ENCODE measurements around the gene NTN5. TPM values are rescaled to one million over a fixed set of nuclear protein-coding genes. Genes with fewer than 3 reads are reported as not detected.

Gene NTN5
- total RNA-seq, 1 donor from 2014 or later = 0.11 TPM

DNA sequence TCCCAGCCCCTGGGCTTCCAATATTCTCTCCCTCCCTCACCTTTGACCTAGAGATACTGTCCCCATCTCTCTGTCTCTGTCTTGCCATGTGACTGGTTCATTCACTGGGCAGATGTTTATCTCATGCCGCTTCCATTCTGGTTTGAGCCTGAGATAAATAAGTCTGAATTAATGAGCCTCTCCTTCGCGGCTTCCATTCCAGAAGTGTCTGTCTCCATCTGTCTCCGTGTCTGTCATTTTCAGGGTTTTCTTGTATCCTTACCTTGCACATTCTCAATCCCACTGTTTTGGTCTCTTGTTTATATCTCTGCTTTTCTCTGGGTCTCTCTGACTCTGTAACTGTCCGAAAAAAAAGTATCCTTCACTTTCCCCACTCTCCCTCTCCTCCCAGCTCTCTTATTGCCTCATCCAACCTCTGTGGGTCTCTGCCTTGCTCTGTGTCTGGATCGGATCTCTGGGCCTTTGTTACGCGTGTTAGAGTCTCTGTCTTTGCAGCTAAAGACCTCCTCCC is 49.2 kb downstream of the NTN5 start:
- intact Hi-C loops (cut with micrococcal nuclease) = no loop called here
- Histone ChIP-seq H3K9me3 (replicated peaks) (no peaks in the 10 kb centered on the region), H3K4me3 (peak overlapping the region; percentile 67), H3K27ac (replicated peaks) (peak overlapping the region; percentile 83), H3K36me3 (peaks cover 16% of the 10 kb centered on the region), H3K27me3 (ENCODE audit: low read depth) (no peaks in the 10 kb centered on the region), H3K4me1 (peaks cover 54% of the 10 kb centered on the region)
- TF ChIP-seq, protein P1, sequence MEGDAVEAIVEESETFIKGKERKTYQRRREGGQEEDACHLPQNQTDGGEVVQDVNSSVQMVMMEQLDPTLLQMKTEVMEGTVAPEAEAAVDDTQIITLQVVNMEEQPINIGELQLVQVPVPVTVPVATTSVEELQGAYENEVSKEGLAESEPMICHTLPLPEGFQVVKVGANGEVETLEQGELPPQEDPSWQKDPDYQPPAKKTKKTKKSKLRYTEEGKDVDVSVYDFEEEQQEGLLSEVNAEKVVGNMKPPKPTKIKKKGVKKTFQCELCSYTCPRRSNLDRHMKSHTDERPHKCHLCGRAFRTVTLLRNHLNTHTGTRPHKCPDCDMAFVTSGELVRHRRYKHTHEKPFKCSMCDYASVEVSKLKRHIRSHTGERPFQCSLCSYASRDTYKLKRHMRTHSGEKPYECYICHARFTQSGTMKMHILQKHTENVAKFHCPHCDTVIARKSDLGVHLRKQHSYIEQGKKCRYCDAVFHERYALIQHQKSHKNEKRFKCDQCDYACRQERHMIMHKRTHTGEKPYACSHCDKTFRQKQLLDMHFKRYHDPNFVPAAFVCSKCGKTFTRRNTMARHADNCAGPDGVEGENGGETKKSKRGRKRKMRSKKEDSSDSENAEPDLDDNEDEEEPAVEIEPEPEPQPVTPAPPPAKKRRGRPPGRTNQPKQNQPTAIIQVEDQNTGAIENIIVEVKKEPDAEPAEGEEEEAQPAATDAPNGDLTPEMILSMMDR (IDR thresholded peaks at IDR 0.05; ENCODE audit: borderline replicate concordance) = no peak
- DNase-seq = no peak

DNA sequence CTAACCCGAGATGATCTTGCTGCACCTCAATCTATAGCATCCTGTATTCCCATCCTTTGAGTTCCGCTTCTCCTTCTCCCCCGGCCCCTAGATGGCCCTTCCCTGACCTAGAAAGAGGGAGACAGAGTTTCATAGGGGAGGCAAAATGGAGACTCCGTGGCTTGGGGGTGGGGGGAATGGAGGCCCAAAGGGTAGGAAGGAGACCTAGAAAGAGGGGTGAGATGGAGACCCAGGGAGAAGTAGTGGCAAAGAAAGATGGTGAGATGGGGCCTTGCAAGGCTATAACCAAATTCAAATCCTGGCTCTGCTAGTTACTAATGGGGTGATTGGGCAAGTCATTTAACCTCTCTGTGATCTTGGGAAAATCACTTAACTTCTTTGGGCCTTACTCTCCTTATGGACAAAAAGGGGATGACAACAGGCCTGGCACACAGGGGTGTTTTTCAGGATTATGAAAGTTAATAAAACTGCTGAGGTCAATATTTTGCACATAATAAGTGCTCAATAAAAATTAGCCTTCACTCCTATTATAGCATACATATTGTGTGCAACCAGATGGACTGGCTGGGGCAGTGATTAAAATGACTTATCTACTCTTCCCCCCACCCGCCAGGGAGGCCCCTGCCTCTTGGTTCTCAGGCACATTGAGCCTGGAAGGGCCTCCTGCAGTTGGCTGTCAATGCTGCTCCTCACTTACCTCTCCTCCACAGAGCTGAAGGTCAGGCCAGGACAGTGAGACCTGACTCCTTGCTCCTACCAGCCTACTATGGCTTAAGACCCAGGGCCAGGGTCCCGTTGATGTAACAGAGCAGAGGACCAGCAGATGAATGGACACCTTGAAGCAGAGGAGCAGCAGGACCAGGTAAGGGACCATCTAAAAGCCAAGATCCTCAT is 52.9 kb downstream of the NTN5 start:
- Histone ChIP-seq H3K36me3 (peaks cover 39% of the 10 kb centered on the region), H3K4me1 (peaks cover 81% of the 10 kb centered on the region), H3K9me3 (replicated peaks) (no peaks in the 10 kb centered on the region), H3K4me3 (peak overlapping the region; percentile 79), H3K27me3 (ENCODE audit: low read depth) (no peaks in the 10 kb centered on the region), H3K27ac (replicated peaks) (peak overlapping the region; percentile 88)
- no peak for DNase-seq
- TF ChIP-seq, protein P1 (IDR thresholded peaks at IDR 0.05; ENCODE audit: borderline replicate concordance) = no peak
- intact Hi-C loops (cut with micrococcal nuclease) = no loop called here

DNA sequence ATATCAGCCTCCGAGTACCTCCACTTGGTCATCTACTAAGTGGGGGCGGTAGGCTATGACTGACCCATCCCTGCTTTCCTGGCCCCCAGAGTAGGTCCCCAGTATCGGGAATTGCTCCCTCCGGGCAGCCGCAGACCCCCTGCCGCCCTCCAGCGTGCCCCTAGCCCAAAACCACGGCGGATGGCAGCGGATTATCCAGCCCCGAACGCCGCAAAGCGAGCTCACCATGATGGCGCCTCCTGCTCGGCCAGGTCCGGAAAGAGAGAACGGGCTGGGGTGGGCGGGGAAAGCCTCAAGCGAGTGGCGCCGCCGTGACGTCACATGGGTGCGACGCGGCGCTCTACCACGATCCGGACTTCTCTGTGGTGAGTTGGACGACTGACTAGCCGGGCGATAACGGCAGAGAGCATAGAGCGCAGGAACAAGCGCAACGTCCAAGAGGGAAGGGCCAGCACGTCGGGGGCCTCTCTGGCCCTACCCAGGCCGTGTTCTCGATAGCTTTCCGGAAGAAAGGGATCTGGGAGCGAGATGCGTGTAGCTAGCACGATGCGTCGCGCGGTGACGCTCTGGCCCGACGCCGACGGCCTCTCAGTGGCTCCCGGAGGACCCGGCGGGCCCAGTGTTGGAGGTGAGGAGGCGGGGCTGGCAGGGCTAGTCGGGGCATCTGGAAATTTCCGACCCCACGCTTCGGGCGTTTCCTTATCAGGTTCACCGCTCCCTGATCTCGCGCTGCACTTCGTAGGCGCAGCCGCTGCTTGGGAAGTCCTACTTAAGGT is 53.7 kb downstream of the NTN5 start, which contains the start of the genes RPL18 and SPHK2:
RPL18 (minus strand) TSS at position 263 of the 776 bp plus-strand sequence; CDS start at position 228, 35 bp downstream.
SPHK2 (plus strand) TSS at position 591 of the 776 bp plus-strand sequence. CDS start 1,009 bp downstream, outside the sequence.
- H3K9me3 ChIP-seq (replicated peaks) = no peaks in the 10 kb centered on the region
- H3K27ac ChIP-seq (replicated peaks) = peak within 1 kb of the TSS; percentile 88
- H3K4me3 ChIP-seq = peak within 1 kb of the TSS; percentile 79
- TF ChIP-seq, protein P1 (IDR thresholded peaks at IDR 0.05; ENCODE audit: borderline replicate concordance) = no peak
- H3K27me3 ChIP-seq (ENCODE audit: low read depth) = no peaks in the 10 kb centered on the region
- DNase-seq = peak; percentile 97
- H3K4me1 ChIP-seq = peaks cover 79% of the 10 kb centered on the region
- H3K36me3 ChIP-seq = peaks cover 42% of the 10 kb centered on the region
- intact Hi-C loops (cut with micrococcal nuclease) = no loop called here

DNA sequence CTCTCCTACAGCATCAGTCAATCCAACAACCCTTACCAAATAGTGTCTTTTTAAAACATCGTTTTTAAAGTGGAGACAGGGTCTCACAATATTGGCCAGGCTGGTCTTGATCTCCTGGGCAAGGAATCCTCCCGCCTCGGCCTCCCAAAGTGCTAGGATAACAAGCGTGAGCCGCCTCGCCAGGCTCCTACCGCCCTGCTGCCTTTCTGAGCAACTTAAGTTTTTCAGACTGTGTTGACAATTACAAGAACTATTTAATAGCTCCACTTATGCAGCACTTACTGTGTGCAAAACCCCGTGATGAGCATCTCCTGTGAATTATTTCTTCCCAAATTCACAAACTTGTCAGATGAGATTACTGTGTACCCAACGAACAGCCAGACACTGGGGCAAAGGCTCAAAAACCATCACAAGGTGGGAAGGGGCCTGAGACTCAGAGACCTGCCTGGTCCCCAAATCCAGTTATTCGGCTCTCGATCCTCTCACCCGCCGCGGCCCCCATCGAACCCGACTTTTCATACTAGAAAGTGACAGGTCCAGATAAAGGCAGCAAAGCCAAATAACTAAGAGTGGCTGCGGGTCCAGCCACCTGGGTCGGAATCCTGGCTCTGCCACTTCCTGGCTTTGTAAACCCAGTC is 54.4 kb downstream of the NTN5 start:
- no peak for DNase-seq
- peaks cover 42% of the 10 kb centered on the region for H3K36me3 ChIP-seq
- no peaks in the 10 kb centered on the region for H3K9me3 ChIP-seq (replicated peaks)
- H3K4me1 ChIP-seq = peaks cover 75% of the 10 kb centered on the region
- intact Hi-C loops (cut with micrococcal nuclease) = no loop called here
- TF ChIP-seq, protein P1 (IDR thresholded peaks at IDR 0.05; ENCODE audit: borderline replicate concordance) = no peak
- peak overlapping the region; percentile 88 for H3K27ac ChIP-seq (replicated peaks)
- peak overlapping the region; percentile 79 for H3K4me3 ChIP-seq
- H3K27me3 ChIP-seq (ENCODE audit: low read depth) = no peaks in the 10 kb centered on the region

Data from left ventricle myocardium inferior (tissue), 1 donor.